WI38 (cell line): Measurements from ENCODE around the gene GRM4.

Source experiments
- H3K4me3 ChIP-seq: 2 replicates; pipeline ENCODE4 v1.5.1; 2011; ENCODE audit warnings: low read depth, mild to moderate bottlenecking, control low read depth, low read length
- CTCF ChIP-seq: IDR thresholded peaks from 2 replicates; pipeline ENCODE4 v1.5.1; 2012; ENCODE audit warnings: low read depth, mild to moderate bottlenecking, control low read depth, low read length

Gene GRM4

DNA sequence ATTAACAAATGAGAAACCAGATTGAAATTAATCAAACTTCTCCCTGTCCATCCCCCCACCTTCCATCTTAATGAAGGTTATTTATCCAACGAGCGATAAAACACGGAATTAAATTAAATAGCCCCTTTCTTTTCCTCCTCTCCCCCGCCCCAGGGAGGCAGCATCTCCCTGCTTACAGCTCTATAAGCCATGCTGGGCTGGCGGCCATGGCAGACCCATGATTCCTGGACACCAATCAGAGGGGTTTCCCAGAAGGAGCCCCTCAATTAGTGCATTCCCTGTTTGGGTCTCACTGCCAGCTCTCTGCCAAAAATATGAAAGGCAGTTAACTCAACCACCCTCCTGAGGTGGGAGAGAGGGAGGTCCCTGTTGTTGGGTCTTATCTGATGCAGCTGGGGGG is 33.8 kb downstream of the GRM4 start:
- no peak overlapping the region for H3K4me3 ChIP-seq
- TF ChIP-seq CTCF, result no peak

- no peak overlapping the region for H3K4me3 ChIP-seq
- TF ChIP-seq CTCF, result no peak
Observed at GRCh38 chr6:34110610-34111009, 35.3 kb downstream of the GRM4 start.

- no peak overlapping the region for H3K4me3 ChIP-seq
- no peak for TF ChIP-seq CTCF
Observed at GRCh38 chr6:34108176-34108575, 37.7 kb downstream of the GRM4 start.

DNA sequence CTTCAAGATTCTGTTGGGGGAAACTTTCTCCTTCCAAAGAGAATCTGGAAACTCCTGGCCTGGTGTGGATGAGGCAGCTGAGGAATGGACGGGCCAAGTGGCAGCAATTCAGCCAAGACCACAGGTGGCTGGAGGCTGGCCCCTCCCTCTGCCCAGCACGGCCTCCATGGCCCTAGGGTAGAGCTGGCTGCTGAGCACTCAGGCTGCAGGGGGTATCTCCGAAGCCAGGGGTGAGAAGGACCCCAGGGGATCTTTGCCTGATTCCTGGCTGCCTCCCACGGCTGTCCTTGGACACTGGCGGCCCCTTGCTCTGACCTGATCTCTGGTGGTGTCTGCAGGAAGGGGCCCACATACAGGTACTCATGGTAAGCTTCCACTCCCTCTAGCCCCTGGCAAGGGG is 39.0 kb downstream of the GRM4 start:
- TF ChIP-seq CTCF, result no peak
- no peak overlapping the region for H3K4me3 ChIP-seq

DNA sequence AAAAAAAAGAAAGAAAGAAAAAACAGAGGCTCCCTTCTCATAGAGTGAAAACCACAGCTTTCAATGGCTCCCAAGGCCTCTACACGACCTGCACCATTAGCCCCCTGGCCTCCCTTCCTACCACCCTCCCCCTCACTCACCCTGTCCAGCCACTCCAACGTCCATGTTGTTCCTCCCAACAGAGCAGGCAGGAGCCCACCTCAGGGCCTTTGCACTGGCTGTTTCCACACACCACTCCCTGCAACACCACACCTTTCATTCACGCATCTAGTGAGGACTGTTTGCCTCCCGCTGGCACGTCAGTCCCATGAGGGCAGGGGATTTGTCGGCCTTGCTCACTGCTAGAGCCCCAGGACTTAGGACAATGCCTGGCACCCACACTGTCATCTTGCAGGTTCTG is 39.5 kb downstream of the GRM4 start:
- no peak overlapping the region for H3K4me3 ChIP-seq
- no peak for TF ChIP-seq CTCF

- no peak for TF ChIP-seq CTCF
- no peak overlapping the region for H3K4me3 ChIP-seq
Observed at GRCh38 chr6:34104628-34105027, 41.3 kb downstream of the GRM4 start.

DNA sequence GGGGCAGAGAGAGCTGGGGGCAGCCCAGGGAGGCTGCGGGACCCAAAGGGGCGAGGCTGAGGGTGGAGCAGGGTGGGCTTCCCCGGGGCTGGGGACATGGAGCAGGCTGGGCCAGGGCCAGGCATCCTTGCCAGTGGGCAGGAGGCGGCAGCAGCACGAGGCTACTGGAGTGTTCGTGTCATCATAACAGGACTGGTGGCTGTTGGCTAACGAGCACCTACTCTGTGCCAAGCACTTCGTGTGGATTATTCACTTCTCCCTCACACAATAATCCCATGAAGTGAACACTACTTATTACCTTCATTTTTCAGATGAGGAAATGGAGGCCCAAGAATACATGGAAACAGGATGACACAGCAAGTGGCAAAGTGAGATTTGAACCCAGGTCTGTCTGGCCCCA is 41.7 kb downstream of the GRM4 start:
- no peak for TF ChIP-seq CTCF
- no peak overlapping the region for H3K4me3 ChIP-seq
